Stimulated activated CD8-positive, alpha-beta memory T cell treated with anti-CD3 and anti-CD28 coated beads, Interleukin-12 subunit alpha, Interleukin-12 subunit beta, amount 100 ng/mL, for 4 hours (primary cell): ENCODE measurements around the gene MED27.

Experiments used
- DNase-seq: peaks from one replicate; pipeline ENCODE4 v3.0.0-alpha.2; 2020; ENCODE audit warnings: low read depth

The MED27 gene

DNA sequence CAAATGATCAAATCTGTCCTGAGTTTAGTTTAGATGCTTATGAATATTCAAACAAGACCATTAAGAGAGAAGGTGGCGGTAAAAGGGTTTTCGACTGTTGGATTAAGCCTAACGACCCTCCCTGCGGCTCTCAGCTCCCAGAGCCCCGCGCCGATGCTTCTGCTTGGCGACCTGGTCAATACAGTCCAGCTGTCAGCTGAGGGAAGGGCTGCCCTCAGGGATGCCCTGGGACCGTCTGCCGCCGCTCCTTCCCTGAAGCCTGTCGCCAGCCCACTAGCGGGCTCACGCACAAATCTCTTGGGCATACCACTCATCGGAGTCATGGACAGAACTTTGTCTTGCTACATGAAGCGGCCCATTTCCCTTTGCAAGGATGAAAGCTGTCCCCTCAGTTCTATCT, 203.2 kb downstream of the MED27 start:
- no peak for DNase-seq

GRCh38 chr9:131875828-131876485, 203.7 kb downstream of the MED27 start:
- DNase-seq: no peak

DNA sequence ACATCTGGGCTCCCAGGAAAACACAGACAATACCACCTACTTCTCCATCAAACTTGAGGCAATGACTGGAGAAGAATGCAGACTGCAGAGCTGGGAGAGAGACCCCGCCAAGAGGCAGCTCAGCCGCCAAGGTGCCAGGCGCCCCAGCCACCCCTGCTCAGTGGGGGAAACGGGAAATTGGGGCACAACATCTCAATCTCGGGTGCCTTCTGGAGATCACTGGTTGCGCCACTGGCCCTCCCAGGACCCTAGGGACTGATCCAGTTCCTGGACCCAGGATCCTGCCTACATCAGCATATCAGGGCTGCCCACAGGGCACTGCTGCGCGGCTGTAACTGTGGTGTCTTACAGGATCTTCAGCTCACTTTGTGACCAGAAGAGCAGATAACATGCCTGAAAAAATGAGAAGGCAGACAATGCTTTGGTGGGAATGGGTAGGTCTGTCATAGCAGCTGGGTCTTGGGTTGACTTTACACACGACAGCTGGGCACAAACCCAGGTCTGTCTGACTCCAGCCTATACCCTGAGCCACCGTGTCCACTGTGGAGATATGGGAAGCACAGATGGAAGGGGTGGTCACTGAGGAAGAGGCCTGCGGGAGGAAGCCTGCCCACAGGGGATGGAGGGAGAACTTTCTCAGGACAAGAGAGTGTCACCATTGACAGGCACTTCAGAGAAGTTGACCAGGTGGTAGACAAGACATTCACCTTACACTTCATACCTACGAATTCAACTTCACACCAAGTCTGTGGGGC, 204.6 kb downstream of the MED27 start:
- no peak for DNase-seq

GRCh38 chr9:131874447-131874846, 205.2 kb downstream of the MED27 start:
- DNase-seq: no peak

DNA sequence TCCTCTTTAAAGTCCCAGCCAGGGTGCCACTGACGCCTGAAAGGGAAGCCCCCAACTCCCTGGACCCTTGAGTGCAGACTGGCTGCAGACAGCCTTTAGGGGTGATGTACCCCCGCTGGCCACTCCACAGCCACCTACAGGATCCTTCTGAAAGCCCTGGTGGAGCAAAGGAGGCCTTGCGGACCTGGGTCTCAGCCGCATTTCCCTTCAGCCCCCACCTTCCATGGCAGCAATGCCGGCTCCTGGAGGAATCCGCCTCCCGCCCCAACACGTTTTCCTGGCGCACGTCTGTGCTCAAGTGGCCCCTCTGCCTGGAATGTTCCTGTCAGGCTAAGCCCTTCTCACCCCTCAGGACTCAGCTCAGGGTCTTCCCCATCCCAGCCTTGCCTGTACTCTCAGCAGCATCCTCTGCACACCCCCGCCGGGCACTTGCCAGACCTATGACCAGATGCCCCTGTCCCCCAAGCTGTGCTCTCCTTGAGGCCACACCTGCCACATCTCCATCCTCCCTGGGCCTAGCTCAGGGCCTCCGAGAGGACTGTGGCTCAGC, 205.7 kb downstream of the MED27 start:
- no peak for DNase-seq

- no peak for DNase-seq
Observed at GRCh38 chr9:131873335-131873734, 206.3 kb downstream of the MED27 start.

- DNase-seq: no peak
Observed at GRCh38 chr9:131872702-131873101, 207.0 kb downstream of the MED27 start.

DNA sequence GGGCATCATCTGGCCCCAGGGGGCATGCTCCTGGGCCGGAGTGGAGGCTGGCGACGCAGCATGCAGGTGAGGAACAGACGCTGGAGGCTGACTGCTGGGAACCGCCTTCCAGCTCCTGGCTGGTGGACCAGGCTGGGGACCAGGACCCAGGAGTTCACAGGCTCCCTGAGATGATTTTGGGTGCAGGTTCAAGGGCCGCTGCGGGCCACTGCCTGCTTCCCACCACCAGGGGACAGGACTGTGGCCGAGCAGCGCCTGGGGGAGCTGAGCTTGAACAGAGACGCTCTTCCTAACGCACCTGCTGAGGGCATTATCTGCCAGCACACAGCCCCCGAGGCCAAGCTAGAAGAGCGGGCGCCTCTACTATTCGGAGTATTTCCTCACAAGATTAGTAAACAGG, 207.7 kb downstream of the MED27 start:
- no peak for DNase-seq

DNA sequence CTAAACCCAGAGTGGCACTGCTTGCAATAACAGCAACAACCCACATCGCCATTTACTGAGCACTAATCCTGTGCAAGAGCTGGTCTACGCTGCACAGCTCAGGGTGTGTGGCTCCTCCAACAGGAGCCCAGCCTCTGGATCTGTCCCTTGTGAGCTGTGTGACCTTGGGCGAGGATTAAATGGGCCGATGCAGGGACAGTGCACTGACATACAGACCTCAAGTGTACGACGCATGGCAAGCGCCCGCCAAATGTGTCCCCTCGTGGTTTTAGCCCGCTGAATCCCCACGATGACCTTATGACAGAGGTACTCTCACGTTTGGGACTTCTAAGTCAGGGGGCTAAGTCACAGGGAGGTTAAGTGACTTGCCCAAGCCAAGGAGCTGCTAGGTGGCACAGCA, 209.5 kb downstream of the MED27 start:
- DNase-seq: no peak

DNA sequence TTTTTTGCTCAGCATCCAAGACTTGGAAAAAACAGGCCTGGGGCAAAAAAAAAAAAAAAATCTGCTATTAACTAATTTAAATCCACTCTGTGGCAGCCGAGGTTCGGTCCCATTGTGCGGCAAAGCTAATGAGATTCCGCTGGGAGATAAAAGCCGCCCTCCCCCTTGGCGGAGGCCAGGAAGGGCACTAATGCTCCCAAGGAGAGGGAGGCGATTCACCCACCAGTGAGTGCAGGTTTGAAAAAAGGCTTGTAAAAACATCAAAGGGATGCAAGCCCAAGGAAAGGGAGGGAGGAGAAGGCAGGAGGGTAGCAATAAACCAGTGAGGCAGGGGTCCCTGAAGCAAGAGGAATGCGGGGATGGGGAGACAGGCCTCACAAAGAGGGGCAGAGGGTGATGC, 210.3 kb downstream of the MED27 start:
- DNase-seq: no peak

- DNase-seq: no peak
Observed at GRCh38 chr9:131868766-131869165, 210.9 kb downstream of the MED27 start.

GRCh38 chr9:131867611-131868192, 212.0 kb downstream of the MED27 start:
- no peak for DNase-seq

DNA sequence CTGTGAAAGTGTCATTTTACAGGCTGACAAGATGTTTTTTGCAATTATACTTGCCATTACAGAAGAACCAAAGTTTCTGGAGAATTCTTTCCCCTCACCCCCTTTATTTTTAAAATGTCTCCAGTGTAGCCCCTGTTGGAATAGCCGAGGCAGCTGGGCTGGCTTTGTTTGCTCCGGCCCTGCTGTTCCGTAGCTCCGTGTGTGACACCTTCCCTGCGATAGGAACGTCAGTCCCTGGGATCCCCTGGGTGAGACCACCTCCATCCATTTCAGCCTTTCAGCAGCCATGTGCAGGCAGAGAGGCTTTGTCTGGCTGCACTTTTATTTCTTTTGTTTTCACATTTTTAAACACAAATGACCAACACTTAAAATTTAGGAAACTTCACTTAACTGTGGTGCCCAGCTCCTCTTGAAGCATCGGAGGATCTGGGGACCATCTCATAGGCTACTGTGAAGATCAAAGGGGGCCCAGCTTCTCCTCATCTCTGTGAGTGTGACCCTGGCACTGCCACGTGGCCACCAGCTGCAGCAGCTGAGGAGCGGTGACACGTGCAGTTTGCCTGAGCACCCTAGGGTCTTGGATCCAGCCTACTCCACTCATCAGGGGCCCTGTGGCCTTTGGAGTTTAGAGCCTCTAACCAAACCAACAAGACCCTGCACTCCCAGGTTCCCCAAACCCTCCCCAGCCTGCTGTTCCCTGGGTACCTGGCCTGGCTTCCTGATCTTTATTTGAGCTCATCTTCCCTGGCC, 214.0 kb downstream of the MED27 start:
- no peak for DNase-seq

GRCh38 chr9:131864531-131864930, 215.1 kb downstream of the MED27 start:
- DNase-seq: no peak

DNA sequence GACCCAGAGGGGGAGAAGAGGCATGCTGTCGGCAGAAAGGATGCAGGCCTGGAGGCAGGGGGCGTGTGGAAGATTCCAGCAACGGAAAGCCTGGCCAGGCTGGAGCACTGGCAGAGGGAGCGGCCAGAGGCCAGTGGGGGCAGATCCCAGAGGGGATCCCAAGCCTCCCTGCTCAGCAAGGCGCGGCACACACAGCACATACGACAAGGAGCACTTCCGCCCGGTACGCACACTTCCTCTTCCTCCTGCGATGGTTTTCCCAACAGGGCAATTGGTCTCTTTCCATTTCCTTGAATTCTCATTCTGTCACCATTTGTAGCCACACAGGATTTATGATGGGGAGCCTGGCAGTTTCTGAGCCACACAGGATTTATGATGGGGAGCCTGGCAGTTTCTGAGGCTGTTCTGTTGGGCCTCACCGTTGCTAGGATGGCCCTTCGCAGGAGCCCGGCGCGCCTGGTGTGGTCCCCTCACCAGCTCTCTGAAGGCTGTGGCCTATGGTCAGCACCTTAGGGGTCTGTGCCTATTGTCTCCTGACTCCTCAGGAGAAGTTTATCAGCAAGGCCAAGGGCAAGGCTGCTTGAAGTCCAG, 216.3 kb downstream of the MED27 start:
- DNase-seq: no peak

DNA sequence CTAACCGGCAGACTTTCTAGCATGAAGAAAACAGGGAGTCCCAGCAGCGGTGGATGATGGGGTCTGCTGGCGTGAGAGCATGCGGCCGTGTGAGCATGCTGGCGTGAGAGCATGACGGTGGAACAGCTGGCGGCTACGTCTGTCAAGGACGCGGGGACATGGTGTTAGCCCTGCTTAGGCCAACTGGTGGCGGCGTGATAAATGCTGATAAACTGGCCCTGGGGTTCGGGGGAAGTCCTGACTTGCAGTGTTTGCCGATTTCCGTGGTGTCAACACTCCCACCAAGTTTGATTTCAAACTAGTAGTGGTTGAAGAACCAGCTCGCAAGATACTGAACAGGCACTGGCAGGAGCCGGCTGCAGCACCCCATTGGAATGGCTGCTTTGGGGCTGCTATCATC, 217.4 kb downstream of the MED27 start:
- DNase-seq: no peak

DNA sequence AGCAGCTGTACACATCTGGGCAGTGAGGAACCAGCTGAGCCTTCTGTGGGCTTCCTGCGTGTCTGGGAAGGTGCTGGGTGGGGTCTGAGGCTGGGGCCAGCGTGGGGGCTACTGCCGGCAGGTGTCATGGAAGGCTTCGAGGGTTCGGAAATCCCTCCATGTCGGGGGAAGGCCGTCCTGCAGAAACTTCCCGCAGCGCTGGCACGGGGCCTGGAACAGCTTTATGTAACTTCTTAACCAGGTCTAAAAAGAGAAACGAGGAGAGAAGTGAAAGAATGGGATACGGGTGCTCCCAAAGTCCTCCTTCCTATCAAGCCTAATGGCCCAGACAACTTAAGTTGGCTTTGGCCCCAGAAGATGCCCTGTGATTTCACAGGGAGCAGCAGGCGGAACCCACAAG, 219.2 kb downstream of the MED27 start:
- DNase-seq: no peak

GRCh38 chr9:131858147-131858546, 221.5 kb downstream of the MED27 start:
- no peak for DNase-seq

- DNase-seq: no peak
Observed at GRCh38 chr9:131856105-131856504, 223.6 kb downstream of the MED27 start.

DNA sequence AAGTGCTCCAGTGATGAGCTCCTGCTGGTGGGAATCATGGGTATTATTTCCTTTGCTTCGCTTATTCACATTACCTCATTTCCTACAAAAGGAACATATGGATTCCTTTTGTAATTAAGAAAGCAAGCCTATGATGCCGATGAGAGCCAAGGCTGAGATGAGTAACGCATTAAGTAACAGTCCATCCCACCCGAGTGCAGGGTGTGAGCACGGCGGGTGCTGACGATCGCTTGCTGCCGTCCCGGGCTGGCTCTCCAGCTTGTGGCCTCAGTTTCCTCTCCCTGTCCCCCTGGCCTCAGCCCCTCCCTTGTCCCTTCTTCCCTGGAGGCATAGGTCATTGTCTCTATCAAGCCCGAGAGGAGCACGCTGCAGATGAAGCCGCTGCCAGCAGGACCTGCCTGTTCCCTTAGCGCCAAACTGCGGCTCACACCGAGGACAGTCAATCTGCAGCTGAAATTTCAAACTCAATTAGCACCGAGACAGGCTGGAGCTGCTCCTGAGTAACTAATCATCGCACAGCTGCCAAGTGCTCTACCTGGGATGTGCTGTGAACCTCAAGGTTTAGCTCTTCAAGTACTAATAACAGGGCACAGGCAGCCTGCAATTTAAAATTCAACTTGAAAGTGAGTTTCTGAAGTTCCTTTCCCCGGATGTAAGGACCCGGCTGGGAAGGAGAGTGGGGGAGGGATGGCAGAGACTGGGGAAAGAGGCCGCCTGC, 224.6 kb downstream of the MED27 start:
- DNase-seq: no peak

- DNase-seq: no peak
Observed at GRCh38 chr9:131854334-131854733, 225.3 kb downstream of the MED27 start.
